GM18507 (cell line): ENCODE data around the gene KRT33B.

Experiments
- DNase-seq: peaks from one replicate; pipeline ENCODE4 v3.0.0; 2011; ENCODE audit warnings: low read depth; ENCODE audit not compliant: insufficient read length; ENCODE audit errors: extremely low spot score
- FAIRE-seq: peaks from 2 replicates; lab custom pipeline; 2011; peaks lifted over from hg19 to GRCh38; lab: Jason Lieb, UNC

The KRT33B gene

GRCh38 chr17:41327411-41328120 is 42.0 kb downstream of the KRT33B start:
- no peak for DNase-seq
- FAIRE-seq: no peak

- DNase-seq (no peak), FAIRE-seq (no peak)
Observed at GRCh38 chr17:41326173-41327145, 43.2 kb downstream of the KRT33B start.

- no peak for FAIRE-seq
- no peak for DNase-seq
Observed at GRCh38 chr17:41325611-41326010, 44.0 kb downstream of the KRT33B start.

GRCh38 chr17:41325126-41325525 is 44.5 kb downstream of the KRT33B start:
- DNase-seq: no peak
- no peak for FAIRE-seq

GRCh38 chr17:41324180-41325075 is 45.2 kb downstream of the KRT33B start:
- no peak for FAIRE-seq

GRCh38 chr17:41322903-41323895 is 46.4 kb downstream of the KRT33B start:
- FAIRE-seq (no peak), DNase-seq (no peak)

More at GRCh38 chr17:41324180-41325075, 45.2 kb downstream of the KRT33B start:
- no peak for DNase-seq

GRCh38 chr17:41322094-41322902 is 47.3 kb downstream of the KRT33B start:
- FAIRE-seq (peak; percentile 79), DNase-seq (no peak)

GRCh38 chr17:41318231-41318630 is 51.4 kb downstream of the KRT33B start:
- no peak for DNase-seq

GRCh38 chr17:41315814-41316445 is 53.7 kb downstream of the KRT33B start:
- DNase-seq (no peak), FAIRE-seq (no peak)

More at GRCh38 chr17:41318231-41318630, 51.4 kb downstream of the KRT33B start:
- FAIRE-seq: no peak

GRCh38 chr17:41315204-41315794 is 54.3 kb downstream of the KRT33B start, which contains the start of gene KRTAP17-1:
KRTAP17-1 (minus strand) TSS chr17:41315710; CDS start chr17:41315650, 60 bp downstream.
- DNase-seq (no peak), FAIRE-seq (no peak)
